RWPE2 (cell line): ENCODE data around the gene RMDN2.
"Not testable (repeated sequence)": the region's sequence is repeated elsewhere in the genome, so short reads cannot be mapped to it uniquely, and the experiment has no call there.

ENCODE experiments used
- ATAC-seq: fragments of 200-7000 bp; cut with Tn5 transposase; 3 replicates; pipeline ENCODE4 v1.9.1; 2021; ENCODE audit warnings: low read depth
- DNase-seq: peaks from one replicate; pipeline ENCODE4 v3.0.0-alpha.2; 2020; ENCODE audit warnings: low spot score
- H3K27ac ChIP-seq: fragments of 450-650 bp; 2 replicates; pipeline ENCODE4 v1.5.1; 2017; ENCODE audit warnings: mild to moderate bottlenecking; ENCODE audit not compliant: poor library complexity, severe bottlenecking
- H3K27me3 ChIP-seq: fragments of 250-450 bp; sonication (Bioruptor Pico); 2 replicates; pipeline ENCODE4 v1.5.1; 2021; ENCODE audit warnings: mild to moderate bottlenecking, moderate library complexity; ENCODE audit not compliant: insufficient read depth, poor library complexity, severe bottlenecking
- H3K36me3 ChIP-seq: fragments of 250-450 bp; sonication (Bioruptor Pico); 2 replicates; pipeline ENCODE4 v1.5.1; 2020; ENCODE audit warnings: low read depth, mild to moderate bottlenecking, moderate library complexity
- H3K4me1 ChIP-seq: fragments of 250-450 bp; sonication (Bioruptor Pico); 2 replicates; pipeline ENCODE4 v1.5.1; 2021; ENCODE audit warnings: mild to moderate bottlenecking, moderate library complexity; ENCODE audit not compliant: insufficient read depth, poor library complexity, severe bottlenecking
- H3K4me3 ChIP-seq: fragments of 250-450 bp; sonication (Bioruptor Pico); 2 replicates; pipeline ENCODE4 v1.5.1; 2021; ENCODE audit warnings: mild to moderate bottlenecking, moderate library complexity; ENCODE audit not compliant: severe bottlenecking
- H3K9me3 ChIP-seq: fragments of 250-450 bp; sonication (Bioruptor Pico); 2 replicates; pipeline ENCODE4 v1.5.1; 2021; ENCODE audit warnings: mild to moderate bottlenecking, moderate library complexity; ENCODE audit not compliant: severe bottlenecking
- CTCF ChIP-seq: fragments of 450-650 bp; IDR thresholded peaks from one replicate; pipeline ENCODE4 v1.5.1; 2017; ENCODE audit warnings: mild to moderate bottlenecking, moderate library complexity; ENCODE audit not compliant: poor library complexity, severe bottlenecking

Gene RMDN2

DNA sequence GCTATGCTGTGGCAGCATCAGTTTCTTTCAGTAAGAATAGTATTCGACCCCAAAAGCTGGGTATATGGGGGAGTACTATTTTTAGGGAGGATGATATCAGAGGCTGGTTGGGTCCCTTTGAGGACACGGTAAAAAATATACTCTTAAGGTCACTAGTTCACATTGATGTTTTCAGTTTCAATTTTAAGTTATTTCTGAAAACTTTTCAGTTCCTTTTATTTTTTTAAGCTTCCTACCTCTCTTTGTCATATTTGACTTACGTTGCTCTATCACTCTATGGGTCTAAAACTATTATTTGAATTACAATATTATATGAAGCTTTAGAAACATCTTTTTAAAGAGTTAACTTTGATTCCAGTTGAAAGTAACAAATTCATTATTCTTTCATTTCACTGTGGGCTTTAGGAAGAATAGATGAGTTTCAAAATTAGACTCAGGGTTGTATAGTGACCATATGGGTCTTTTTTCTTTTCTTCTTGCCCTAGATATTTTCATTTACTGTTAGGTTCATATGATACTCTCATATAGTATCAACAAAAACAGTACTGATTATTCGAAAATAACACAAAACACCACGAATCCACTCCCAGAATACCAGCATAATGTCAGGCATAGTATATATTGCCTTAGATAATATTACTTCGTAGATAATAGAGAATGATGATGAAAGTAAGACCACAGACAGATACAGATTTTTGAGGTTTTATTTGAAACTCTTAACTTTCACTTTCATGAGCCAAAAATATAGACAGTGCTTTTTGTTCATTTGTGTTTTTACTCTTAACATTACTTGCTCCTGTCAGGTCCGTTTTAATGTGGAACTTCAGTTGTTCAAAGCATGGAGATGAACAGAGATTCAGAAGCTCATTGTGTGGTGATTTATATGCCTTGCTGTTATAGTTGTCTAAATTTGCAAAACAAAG lies 9.8 kb downstream of the RMDN2 start:
- no peak for ATAC-seq
- Histone ChIP-seq H3K4me3 (no peak overlapping the region), H3K4me1 (no peaks in the 10 kb centered on the region), H3K27me3 (no peaks in the 10 kb centered on the region), H3K36me3 (no peaks in the 10 kb centered on the region), H3K9me3 (no peaks in the 10 kb centered on the region), H3K27ac (no peak overlapping the region)
- no peak for DNase-seq
- TF ChIP-seq CTCF: no peak

DNA sequence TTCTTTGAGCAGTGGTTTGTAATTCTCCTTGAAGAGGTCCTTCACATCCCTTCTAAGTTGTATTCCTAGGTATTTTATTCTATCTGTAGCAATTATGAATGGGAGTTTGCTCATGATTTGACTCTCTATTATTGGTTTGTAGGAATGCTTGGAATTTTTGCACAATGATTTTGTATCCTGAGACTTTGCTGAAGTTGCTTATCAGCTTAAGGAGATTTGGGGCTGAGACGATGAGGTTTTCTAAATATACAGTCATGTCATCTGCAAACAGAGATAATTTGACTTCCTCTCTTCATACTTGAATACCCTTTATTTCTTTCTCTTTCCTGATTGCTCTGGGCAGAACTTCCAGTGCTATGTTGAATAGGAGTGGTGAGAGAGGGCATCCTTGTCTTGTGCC lies 12.5 kb downstream of the RMDN2 start:
- not testable (repeated sequence) for H3K4me3 ChIP-seq, H3K36me3 ChIP-seq, H3K27me3 ChIP-seq, H3K9me3 ChIP-seq, DNase-seq, H3K27ac ChIP-seq, ATAC-seq, H3K4me1 ChIP-seq

DNA sequence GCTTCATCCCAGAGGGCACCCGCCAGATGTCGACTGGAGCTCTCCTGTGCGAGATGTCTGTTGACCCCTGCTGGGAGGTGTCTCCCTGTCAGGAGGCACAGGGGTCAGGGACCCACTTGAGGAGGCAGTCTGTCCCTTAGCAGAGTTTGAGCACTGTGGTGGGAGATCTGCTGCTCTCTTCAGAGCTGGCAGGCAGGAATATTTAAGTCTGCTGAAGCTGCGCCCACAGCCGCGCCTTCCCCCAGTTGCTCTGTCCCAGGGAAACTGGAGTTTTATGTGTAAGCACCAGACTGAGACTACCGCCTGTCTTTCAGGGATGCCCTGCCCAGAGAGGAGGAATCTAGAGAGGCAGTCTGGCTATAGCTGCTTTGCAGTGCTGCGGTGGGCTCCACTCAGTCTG lies 16.2 kb downstream of the RMDN2 start:
- ATAC-seq, DNase-seq, H3K9me3 ChIP-seq, H3K36me3 ChIP-seq, H3K27me3 ChIP-seq, H3K27ac ChIP-seq, H3K4me1 ChIP-seq, H3K4me3 ChIP-seq: not testable (repeated sequence)

GRCh38 chr2:37944268-37944667 lies 19.2 kb downstream of the RMDN2 start:
- Histone ChIP-seq H3K4me3 (no peak overlapping the region), H3K27ac (no peak overlapping the region), H3K27me3 (no peaks in the 10 kb centered on the region), H3K4me1 (no peaks in the 10 kb centered on the region), H3K9me3 (no peaks in the 10 kb centered on the region), H3K36me3 (no peaks in the 10 kb centered on the region)
- ATAC-seq: no peak
- DNase-seq: no peak
- no peak for TF ChIP-seq CTCF

DNA sequence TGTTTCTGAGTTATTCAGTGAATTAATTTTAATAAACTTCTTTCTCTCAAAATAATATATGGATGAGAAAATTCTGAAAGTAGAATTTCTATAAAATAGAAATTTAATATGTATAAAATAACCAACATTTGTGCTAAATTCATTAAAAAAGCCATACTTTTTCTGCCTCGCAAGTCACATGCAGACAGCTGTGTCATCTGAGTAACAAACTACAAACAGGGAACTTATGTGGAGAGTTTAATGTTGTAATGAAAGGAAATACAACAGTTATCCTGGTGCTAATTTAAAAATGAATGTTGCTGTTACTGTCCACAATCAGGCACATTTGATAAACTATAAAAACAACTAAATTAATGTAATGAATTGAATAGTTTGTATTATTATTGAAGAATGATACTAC lies 22.2 kb downstream of the RMDN2 start:
- ATAC-seq: no peak
- no peak for DNase-seq
- Histone ChIP-seq H3K27me3 (no peaks in the 10 kb centered on the region), H3K27ac (no peak overlapping the region), H3K4me1 (no peaks in the 10 kb centered on the region), H3K36me3 (no peaks in the 10 kb centered on the region), H3K9me3 (no peaks in the 10 kb centered on the region), H3K4me3 (no peak overlapping the region)
- no peak for TF ChIP-seq CTCF

- not testable (repeated sequence) for DNase-seq, H3K27ac ChIP-seq, H3K27me3 ChIP-seq, H3K4me3 ChIP-seq, H3K9me3 ChIP-seq, H3K36me3 ChIP-seq, H3K4me1 ChIP-seq, ATAC-seq
These were observed 37.1 kb downstream of the RMDN2 start for GRCh38 chr2:37962018-37962739.

GRCh38 chr2:37962740-37963121 lies 37.6 kb downstream of the RMDN2 start:
- H3K36me3 ChIP-seq, H3K27me3 ChIP-seq, DNase-seq, H3K4me3 ChIP-seq, H3K27ac ChIP-seq, ATAC-seq, H3K4me1 ChIP-seq, H3K9me3 ChIP-seq: not testable (repeated sequence)

DNA sequence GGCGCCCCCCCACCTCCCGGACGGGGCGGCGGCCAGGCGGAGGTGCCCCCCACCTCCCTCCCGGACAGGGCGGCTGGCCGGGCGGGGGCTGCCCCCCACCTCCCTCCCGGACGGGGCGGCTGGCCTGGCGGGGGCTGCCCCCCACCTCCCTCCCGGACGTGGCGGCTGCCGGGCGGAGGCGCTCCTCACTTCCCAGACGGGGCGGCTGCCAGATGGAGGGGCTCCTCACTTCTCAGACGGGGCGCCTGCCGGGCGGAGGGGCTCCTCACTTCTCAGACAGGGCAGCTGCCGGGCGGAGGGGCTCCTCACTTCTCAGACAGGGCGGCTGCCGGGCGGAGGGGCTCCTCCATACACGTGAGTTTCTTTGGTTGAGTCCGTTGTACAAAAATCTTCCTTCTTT lies 38.8 kb downstream of the RMDN2 start:
- H3K9me3 ChIP-seq, H3K4me1 ChIP-seq, DNase-seq, H3K4me3 ChIP-seq, H3K27ac ChIP-seq, H3K36me3 ChIP-seq, H3K27me3 ChIP-seq, ATAC-seq: not testable (repeated sequence)
